ENCODE results near the gene OR52B6. TPM values are rescaled to one million over a fixed set of nuclear protein-coding genes. Genes with fewer than 3 reads are reported as not detected.

Gene OR52B6
- total and polyA plus RNA-seq, 10 of the 15 experiments (the other 5 are each of a cell fraction or from before 2014, with no cell fraction given): 0.07 TPM; not detected in 9

DNA sequence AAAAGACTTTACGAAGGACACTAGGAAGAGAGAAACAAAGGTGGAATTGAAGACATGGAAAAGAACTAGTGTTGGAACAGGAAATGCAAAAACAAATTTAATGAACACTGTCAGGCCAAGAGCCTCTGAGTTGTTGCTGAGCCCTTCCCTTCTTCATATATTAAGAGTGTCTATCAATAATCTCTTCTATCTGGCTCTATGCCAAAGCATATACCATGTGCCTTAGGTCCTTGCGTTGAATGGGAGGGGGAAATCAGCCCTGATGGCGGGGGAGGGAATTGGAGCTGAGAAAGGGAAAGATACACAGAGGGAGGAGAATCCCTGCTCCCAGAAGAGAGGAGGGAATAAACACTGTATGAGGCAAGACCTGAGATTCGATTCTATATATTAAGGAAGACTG, 5.5 kb upstream of the OR52B6 start:
- H3K9ac ChIP-seq (ENCODE audit: control insufficient read depth, insufficient read depth, low read length): no peak overlapping the region
- H3K36me3 ChIP-seq (ENCODE audit: control insufficient read depth in 2 of 2, insufficient read depth in 2 of 2, low read length in 1 of 2): no peaks in the 10 kb centered on the region
- in situ Hi-C loops (cut with MboI) (no loop called here), intact Hi-C loops (cut with micrococcal nuclease; ENCODE audit: unreplicated experiment) (no loop called here)
- H4K20me1 ChIP-seq (ENCODE audit: control insufficient read depth, insufficient read depth): no peaks in the 10 kb centered on the region
- no peak overlapping the region for H3K4me2 ChIP-seq (ENCODE audit: control insufficient read depth, insufficient read depth)
- no peaks in the 10 kb centered on the region for H3K4me1 ChIP-seq (ENCODE audit: control insufficient read depth, insufficient read depth, low read length)
- ChIA-PET RAD21 (ENCODE audit: unreplicated experiment) (no interaction called here), CTCF (interaction anchor here (1.1 kb wide), 1 partner anchor 13 kb away, joined by 3 read pairs; no protein-coding TSS in a partner anchor), POLR2A (no interaction called here), SMC1A (ENCODE audit: uncharacterized antibody, unreplicated experiment) (no interaction called here)
- no peak overlapping the region for H3K4me3 ChIP-seq
- DNase-seq (ENCODE audit: low read depth, low spot score) (no peak), ATAC-seq (no peak), FAIRE-seq (no peak)
- no peak overlapping the region for H2AFZ ChIP-seq (ENCODE audit: control insufficient read depth, low read depth, low read length)
- TF ChIP-seq BHLHE40 (IDR thresholded peaks at IDR 0.05; ENCODE audit: borderline replicate concordance in 1 of 2, low read depth in 2 of 2, low read length in 1 of 2) (no peak), SPI1 (IDR thresholded peaks at IDR 0.05; ENCODE audit: borderline replicate concordance, insufficient read depth, low read depth, low read length) (no peak), ZNF217 (IDR thresholded peaks at IDR 0.05) (no peak), ETV6 (conservative IDR thresholded peaks at IDR 0.05 in 1 of 2, IDR thresholded peaks at IDR 0.05 in 1 of 2; ENCODE audit: borderline replicate concordance in 1 of 2, low read depth in 1 of 2) (no peak), MEF2B (IDR thresholded peaks at IDR 0.05; ENCODE audit: partially characterized antibody, poor library complexity, severe bottlenecking) (no peak), GATAD2B (conservative IDR thresholded peaks at IDR 0.05; ENCODE audit: low read depth) (no peak), ASH2L (IDR thresholded peaks at IDR 0.05; ENCODE audit: borderline replicate concordance, low read depth) (no peak), BACH1 (IDR thresholded peaks at IDR 0.05; ENCODE audit: borderline replicate concordance) (no peak), PML (IDR thresholded peaks at IDR 0.05; ENCODE audit: low read length) (no peak), SIX5 (IDR thresholded peaks at IDR 0.05; ENCODE audit: low read depth, low read length, severe bottlenecking) (no peak), EP300 (IDR thresholded peaks at IDR 0.05; ENCODE audit: borderline replicate concordance in 1 of 2, control insufficient read depth in 1 of 2, low read depth in 2 of 2, low read length in 2 of 2) (no peak), TBL1XR1 (IDR thresholded peaks at IDR 0.05; ENCODE audit: low read depth, low read length) (no peak), RAD51 (IDR thresholded peaks at IDR 0.05) (no peak), FOXK2 (IDR thresholded peaks at IDR 0.05) (no peak)
- TF ChIP-seq, protein P1, sequence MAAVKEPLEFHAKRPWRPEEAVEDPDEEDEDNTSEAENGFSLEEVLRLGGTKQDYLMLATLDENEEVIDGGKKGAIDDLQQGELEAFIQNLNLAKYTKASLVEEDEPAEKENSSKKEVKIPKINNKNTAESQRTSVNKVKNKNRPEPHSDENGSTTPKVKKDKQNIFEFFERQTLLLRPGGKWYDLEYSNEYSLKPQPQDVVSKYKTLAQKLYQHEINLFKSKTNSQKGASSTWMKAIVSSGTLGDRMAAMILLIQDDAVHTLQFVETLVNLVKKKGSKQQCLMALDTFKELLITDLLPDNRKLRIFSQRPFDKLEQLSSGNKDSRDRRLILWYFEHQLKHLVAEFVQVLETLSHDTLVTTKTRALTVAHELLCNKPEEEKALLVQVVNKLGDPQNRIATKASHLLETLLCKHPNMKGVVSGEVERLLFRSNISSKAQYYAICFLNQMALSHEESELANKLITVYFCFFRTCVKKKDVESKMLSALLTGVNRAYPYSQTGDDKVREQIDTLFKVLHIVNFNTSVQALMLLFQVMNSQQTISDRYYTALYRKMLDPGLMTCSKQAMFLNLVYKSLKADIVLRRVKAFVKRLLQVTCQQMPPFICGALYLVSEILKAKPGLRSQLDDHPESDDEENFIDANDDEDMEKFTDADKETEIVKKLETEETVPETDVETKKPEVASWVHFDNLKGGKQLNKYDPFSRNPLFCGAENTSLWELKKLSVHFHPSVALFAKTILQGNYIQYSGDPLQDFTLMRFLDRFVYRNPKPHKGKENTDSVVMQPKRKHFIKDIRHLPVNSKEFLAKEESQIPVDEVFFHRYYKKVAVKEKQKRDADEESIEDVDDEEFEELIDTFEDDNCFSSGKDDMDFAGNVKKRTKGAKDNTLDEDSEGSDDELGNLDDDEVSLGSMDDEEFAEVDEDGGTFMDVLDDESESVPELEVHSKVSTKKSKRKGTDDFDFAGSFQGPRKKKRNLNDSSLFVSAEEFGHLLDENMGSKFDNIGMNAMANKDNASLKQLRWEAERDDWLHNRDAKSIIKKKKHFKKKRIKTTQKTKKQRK (IDR thresholded peaks at IDR 0.05; ENCODE audit: low read depth, low read length): no peak
- TF ChIP-seq, protein P2, sequence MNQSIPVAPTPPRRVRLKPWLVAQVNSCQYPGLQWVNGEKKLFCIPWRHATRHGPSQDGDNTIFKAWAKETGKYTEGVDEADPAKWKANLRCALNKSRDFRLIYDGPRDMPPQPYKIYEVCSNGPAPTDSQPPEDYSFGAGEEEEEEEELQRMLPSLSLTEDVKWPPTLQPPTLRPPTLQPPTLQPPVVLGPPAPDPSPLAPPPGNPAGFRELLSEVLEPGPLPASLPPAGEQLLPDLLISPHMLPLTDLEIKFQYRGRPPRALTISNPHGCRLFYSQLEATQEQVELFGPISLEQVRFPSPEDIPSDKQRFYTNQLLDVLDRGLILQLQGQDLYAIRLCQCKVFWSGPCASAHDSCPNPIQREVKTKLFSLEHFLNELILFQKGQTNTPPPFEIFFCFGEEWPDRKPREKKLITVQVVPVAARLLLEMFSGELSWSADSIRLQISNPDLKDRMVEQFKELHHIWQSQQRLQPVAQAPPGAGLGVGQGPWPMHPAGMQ (IDR thresholded peaks at IDR 0.05; ENCODE audit: borderline replicate concordance): no peak
- TF ChIP-seq, protein P3, sequence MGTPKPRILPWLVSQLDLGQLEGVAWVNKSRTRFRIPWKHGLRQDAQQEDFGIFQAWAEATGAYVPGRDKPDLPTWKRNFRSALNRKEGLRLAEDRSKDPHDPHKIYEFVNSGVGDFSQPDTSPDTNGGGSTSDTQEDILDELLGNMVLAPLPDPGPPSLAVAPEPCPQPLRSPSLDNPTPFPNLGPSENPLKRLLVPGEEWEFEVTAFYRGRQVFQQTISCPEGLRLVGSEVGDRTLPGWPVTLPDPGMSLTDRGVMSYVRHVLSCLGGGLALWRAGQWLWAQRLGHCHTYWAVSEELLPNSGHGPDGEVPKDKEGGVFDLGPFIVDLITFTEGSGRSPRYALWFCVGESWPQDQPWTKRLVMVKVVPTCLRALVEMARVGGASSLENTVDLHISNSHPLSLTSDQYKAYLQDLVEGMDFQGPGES (IDR thresholded peaks at IDR 0.05): no peak
- H3K27me3 ChIP-seq (replicated peaks in 1 of 2; ENCODE audit: control insufficient read depth in 2 of 2, insufficient read depth in 2 of 2, low read length in 1 of 2): no peaks in the 10 kb centered on the region
- H3K9me3 ChIP-seq (replicated peaks; ENCODE audit: control insufficient read depth, insufficient read depth, low read length): no peaks in the 10 kb centered on the region
- H3K27ac ChIP-seq (ENCODE audit: control insufficient read depth, insufficient read depth): no peak overlapping the region
- BruUV-seq (replicated peaks): no TSS peak
- WGBS (ENCODE audit: insufficient coverage, insufficient replicate concordance, low lambda C conversion rate, missing lambda C conversion rate): 27% methylated on average over 4 of the region's 4 CpGs
- H3K79me2 ChIP-seq (ENCODE audit: control insufficient read depth, insufficient read depth, low read length): no peaks in the 10 kb centered on the region

All from GM12878 (cell line).